GM21360 (cell line): ENCODE measurements around the gene EPHX1.

Experiments used
- ATAC-seq: cut with Tn5 transposase; IDR thresholded peaks from one replicate; pipeline ENCODE4 v1.9.1; 2021; ENCODE audit warnings: mild to moderate bottlenecking, moderate library complexity; ENCODE audit not compliant: unreplicated experiment

EPHX1 gene

GRCh38 chr1:225840713-225841112 lies 30.8 kb downstream of the EPHX1 start:
- ATAC-seq, result no peak

GRCh38 chr1:225842074-225842473 lies 32.1 kb downstream of the EPHX1 start:
- no peak for ATAC-seq

GRCh38 chr1:225842788-225843425 lies 33.0 kb downstream of the EPHX1 start:
- no peak for ATAC-seq

GRCh38 chr1:225843426-225843795 lies 33.5 kb downstream of the EPHX1 start:
- ATAC-seq, result no peak

GRCh38 chr1:225844236-225845061 lies 34.5 kb downstream of the EPHX1 start:
- no peak for ATAC-seq

GRCh38 chr1:225845097-225845496 lies 35.2 kb downstream of the EPHX1 start:
- ATAC-seq, result no peak

GRCh38 chr1:225845571-225846259 lies 35.8 kb downstream of the EPHX1 start:
- no peak for ATAC-seq

GRCh38 chr1:225846331-225847310 lies 36.7 kb downstream of the EPHX1 start:
- ATAC-seq, result no peak

GRCh38 chr1:225847610-225848009 lies 37.7 kb downstream of the EPHX1 start:
- ATAC-seq, result peak; percentile 1

GRCh38 chr1:225848030-225848955 lies 38.4 kb downstream of the EPHX1 start:
- peak; percentile 64 for ATAC-seq

- ATAC-seq, result no peak
Observed at GRCh38 chr1:225849925-225850324, 40.0 kb downstream of the EPHX1 start.

GRCh38 chr1:225850370-225850769 lies 40.4 kb downstream of the EPHX1 start:
- ATAC-seq, result no peak

GRCh38 chr1:225851805-225852204 lies 41.9 kb downstream of the EPHX1 start:
- ATAC-seq, result peak; percentile 63

- no peak for ATAC-seq
Observed at GRCh38 chr1:225852413-225853124, 42.6 kb downstream of the EPHX1 start.

- ATAC-seq, result no peak
Observed at GRCh38 chr1:225853441-225853840, 43.5 kb downstream of the EPHX1 start.

GRCh38 chr1:225855503-225856300 lies 45.8 kb downstream of the EPHX1 start:
- ATAC-seq, result no peak

- no peak for ATAC-seq
Observed at GRCh38 chr1:225857256-225857655, 47.3 kb downstream of the EPHX1 start.

GRCh38 chr1:225859151-225859550 lies 49.2 kb downstream of the EPHX1 start:
- ATAC-seq, result no peak
